SK-N-SH treated with all-trans-retinoic acid at 6 μM for 48 hours (cell line): Measurements from ENCODE around the gene ZBTB16.

Experiments used
- ATAC-seq: fragments of 200-7000 bp; cut with Tn5 transposase; 3 replicates; pipeline ENCODE4 v1.9.1; 2020; ENCODE audit warnings: mild to moderate bottlenecking, moderate library complexity
- ARNTL ChIP-seq: fragments of 450-650 bp; formaldehyde crosslinking; IDR thresholded peaks from 2 replicates; pipeline ENCODE4 v1.5.0; 2020; ENCODE audit warnings: low read depth, mild to moderate bottlenecking, moderate library complexity, borderline replicate concordance
- BACH2 ChIP-seq: fragments of 250-450 bp; sonication (Bioruptor Pico); IDR thresholded peaks from 2 replicates; pipeline ENCODE4 v1.9.0; 2021; ENCODE audit warnings: mild to moderate bottlenecking, borderline replicate concordance
- CREB5 ChIP-seq: fragments of 250-450 bp; sonication (Bioruptor Pico); IDR thresholded peaks from 2 replicates; pipeline ENCODE4 v1.5.1; 2020; ENCODE audit warnings: low read depth, mild to moderate bottlenecking, moderate library complexity
- CSDC2 ChIP-seq: fragments of 250-450 bp; sonication (Bioruptor Pico); IDR thresholded peaks from 2 replicates; pipeline ENCODE4 v1.5.0; 2020; ENCODE audit warnings: mild to moderate bottlenecking, moderate library complexity
- CSRNP3 ChIP-seq: fragments of 250-450 bp; sonication (Bioruptor Pico); IDR thresholded peaks from 2 replicates; pipeline ENCODE4 v1.5.1; 2021; ENCODE audit warnings: mild to moderate bottlenecking, moderate library complexity
- GLIS3 ChIP-seq: fragments of 250-450 bp; sonication (Bioruptor Pico); IDR thresholded peaks from 2 replicates; pipeline ENCODE4 v1.5.0; 2020; ENCODE audit warnings: mild to moderate bottlenecking, moderate library complexity
- ISL1 ChIP-seq: fragments of 250-450 bp; sonication (Bioruptor Pico); IDR thresholded peaks from 2 replicates; pipeline ENCODE4 v2.1.2; 2022; ENCODE audit warnings: mild to moderate bottlenecking, moderate library complexity
- POU6F1 ChIP-seq: fragments of 250-450 bp; sonication (Bioruptor Pico); IDR thresholded peaks from 2 replicates; pipeline ENCODE4 v1.8.0; 2021; ENCODE audit warnings: low read depth, mild to moderate bottlenecking, moderate library complexity, borderline replicate concordance
- PPARA ChIP-seq: fragments of 250-450 bp; sonication (Bioruptor Pico); IDR thresholded peaks from 2 replicates; pipeline ENCODE4 v1.5.0; 2020; ENCODE audit warnings: mild to moderate bottlenecking, borderline replicate concordance
- RARB ChIP-seq: fragments of 250-450 bp; sonication (Bioruptor Pico); IDR thresholded peaks from 2 replicates; pipeline ENCODE4 v1.8.0; 2021; ENCODE audit warnings: mild to moderate bottlenecking, moderate library complexity
- SNAI2 ChIP-seq: fragments of 250-450 bp; sonication (Bioruptor Pico); IDR thresholded peaks from 2 replicates; pipeline ENCODE4 v1.5.0; 2020; ENCODE audit warnings: mild to moderate bottlenecking, moderate library complexity
- TCF4 ChIP-seq: fragments of 250-450 bp; sonication (Bioruptor Pico); IDR thresholded peaks from 2 replicates; pipeline ENCODE4 v1.8.0; 2021; ENCODE audit warnings: mild to moderate bottlenecking, moderate library complexity, borderline replicate concordance
- TSHZ2 ChIP-seq: fragments of 250-450 bp; sonication (Bioruptor Pico); IDR thresholded peaks from 2 replicates; pipeline ENCODE4 v1.5.0; 2020; ENCODE audit warnings: mild to moderate bottlenecking, moderate library complexity
- ZC3H10 ChIP-seq: fragments of 250-450 bp; sonication (Bioruptor Pico); IDR thresholded peaks from 2 replicates; pipeline ENCODE4 v1.5.1; 2021; ENCODE audit warnings: mild to moderate bottlenecking, moderate library complexity
- ZFP3 ChIP-seq: fragments of 250-450 bp; sonication (Bioruptor Pico); IDR thresholded peaks from 2 replicates; pipeline ENCODE4 v1.5.0; 2020; ENCODE audit warnings: mild to moderate bottlenecking, moderate library complexity
- ZFP30 ChIP-seq: fragments of 450-650 bp; formaldehyde crosslinking; IDR thresholded peaks from 2 replicates; pipeline ENCODE4 v1.5.0; 2022; ENCODE audit warnings: mild to moderate bottlenecking, moderate library complexity
- ZNF565 ChIP-seq: fragments of 450-650 bp; formaldehyde crosslinking; conservative IDR thresholded peaks from 2 replicates; pipeline ENCODE4 v1.5.0; 2020; ENCODE audit warnings: low read depth, mild to moderate bottlenecking, moderate library complexity
- ZNF70 ChIP-seq: fragments of 450-650 bp; formaldehyde crosslinking; IDR thresholded peaks from 2 replicates; pipeline ENCODE4 v1.5.0; 2020; ENCODE audit warnings: mild to moderate bottlenecking, moderate library complexity
- TF ChIP-seq, protein P1 (sequence below): fragments of 250-450 bp; sonication (Bioruptor Pico); IDR thresholded peaks from 2 replicates; pipeline ENCODE4 v1.8.0; 2020; ENCODE audit warnings: mild to moderate bottlenecking, moderate library complexity, borderline replicate concordance

Gene ZBTB16

GRCh38 chr11:114065094-114065493 is 5.6 kb downstream of the ZBTB16 start:
- no peak for ATAC-seq
- TF ChIP-seq TSHZ2 (CRISPR knock-in tag) (no peak), SNAI2 (CRISPR knock-in tag) (no peak), CSDC2 (CRISPR knock-in tag) (no peak), CREB5 (CRISPR knock-in tag) (no peak), PPARA (CRISPR knock-in tag) (no peak), POU6F1 (CRISPR knock-in tag) (no peak), ISL1 (no peak), BACH2 (CRISPR knock-in tag) (no peak), RARB (no peak), ZFP30 (CRISPR knock-in tag) (no peak), ZNF70 (CRISPR knock-in tag) (no peak), GLIS3 (CRISPR knock-in tag) (no peak)
- TF ChIP-seq, protein P1, sequence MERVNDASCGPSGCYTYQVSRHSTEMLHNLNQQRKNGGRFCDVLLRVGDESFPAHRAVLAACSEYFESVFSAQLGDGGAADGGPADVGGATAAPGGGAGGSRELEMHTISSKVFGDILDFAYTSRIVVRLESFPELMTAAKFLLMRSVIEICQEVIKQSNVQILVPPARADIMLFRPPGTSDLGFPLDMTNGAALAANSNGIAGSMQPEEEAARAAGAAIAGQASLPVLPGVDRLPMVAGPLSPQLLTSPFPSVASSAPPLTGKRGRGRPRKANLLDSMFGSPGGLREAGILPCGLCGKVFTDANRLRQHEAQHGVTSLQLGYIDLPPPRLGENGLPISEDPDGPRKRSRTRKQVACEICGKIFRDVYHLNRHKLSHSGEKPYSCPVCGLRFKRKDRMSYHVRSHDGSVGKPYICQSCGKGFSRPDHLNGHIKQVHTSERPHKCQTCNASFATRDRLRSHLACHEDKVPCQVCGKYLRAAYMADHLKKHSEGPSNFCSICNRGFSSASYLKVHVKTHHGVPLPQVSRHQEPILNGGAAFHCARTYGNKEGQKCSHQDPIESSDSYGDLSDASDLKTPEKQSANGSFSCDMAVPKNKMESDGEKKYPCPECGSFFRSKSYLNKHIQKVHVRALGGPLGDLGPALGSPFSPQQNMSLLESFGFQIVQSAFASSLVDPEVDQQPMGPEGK (CRISPR knock-in tag): no peak

GRCh38 chr11:114066046-114066648 is 6.6 kb downstream of the ZBTB16 start:
- TF ChIP-seq, protein P1 (CRISPR knock-in tag): no peak
- TF ChIP-seq ZNF565 (no peak), RARB (no peak), BACH2 (CRISPR knock-in tag) (no peak), CREB5 (CRISPR knock-in tag) (no peak)
- TF ChIP-seq, all 23 proteins: peak for 0
- ATAC-seq: no peak

DNA sequence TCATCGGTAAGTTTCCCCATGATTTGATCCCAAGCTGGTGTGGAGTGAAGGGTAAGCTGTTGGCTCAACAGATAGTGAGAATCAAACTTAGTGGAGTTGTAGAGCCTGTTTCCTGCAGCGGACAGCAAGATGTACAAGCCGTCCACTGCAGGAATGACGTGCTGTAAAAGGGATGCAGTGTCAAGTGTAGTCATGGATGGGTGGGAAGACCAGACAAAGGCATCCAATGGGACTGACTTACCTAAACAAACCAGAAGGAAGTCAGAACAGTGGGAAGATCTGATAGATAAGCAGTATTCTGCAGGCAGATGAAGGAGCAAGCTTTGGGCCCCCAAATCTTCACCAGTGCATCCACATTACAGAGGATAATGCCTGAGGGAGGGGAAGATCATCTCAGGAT is 8.8 kb downstream of the ZBTB16 start:
- ATAC-seq: no peak
- TF ChIP-seq BACH2 (CRISPR knock-in tag) (no peak), ARNTL (CRISPR knock-in tag) (no peak), PPARA (CRISPR knock-in tag) (no peak), GLIS3 (CRISPR knock-in tag) (no peak), ISL1 (no peak), ZNF565 (no peak), POU6F1 (CRISPR knock-in tag) (no peak), TCF4 (CRISPR knock-in tag) (no peak), ZFP3 (CRISPR knock-in tag) (no peak), CREB5 (CRISPR knock-in tag) (no peak), CSRNP3 (no peak), ZC3H10 (CRISPR knock-in tag) (no peak)
